ENCODE data around the gene VAT1.
"Not testable (repeated sequence)": the region's sequence is repeated elsewhere in the genome, so short reads cannot be mapped to it uniquely, and the experiment has no call there.

Gene VAT1

DNA sequence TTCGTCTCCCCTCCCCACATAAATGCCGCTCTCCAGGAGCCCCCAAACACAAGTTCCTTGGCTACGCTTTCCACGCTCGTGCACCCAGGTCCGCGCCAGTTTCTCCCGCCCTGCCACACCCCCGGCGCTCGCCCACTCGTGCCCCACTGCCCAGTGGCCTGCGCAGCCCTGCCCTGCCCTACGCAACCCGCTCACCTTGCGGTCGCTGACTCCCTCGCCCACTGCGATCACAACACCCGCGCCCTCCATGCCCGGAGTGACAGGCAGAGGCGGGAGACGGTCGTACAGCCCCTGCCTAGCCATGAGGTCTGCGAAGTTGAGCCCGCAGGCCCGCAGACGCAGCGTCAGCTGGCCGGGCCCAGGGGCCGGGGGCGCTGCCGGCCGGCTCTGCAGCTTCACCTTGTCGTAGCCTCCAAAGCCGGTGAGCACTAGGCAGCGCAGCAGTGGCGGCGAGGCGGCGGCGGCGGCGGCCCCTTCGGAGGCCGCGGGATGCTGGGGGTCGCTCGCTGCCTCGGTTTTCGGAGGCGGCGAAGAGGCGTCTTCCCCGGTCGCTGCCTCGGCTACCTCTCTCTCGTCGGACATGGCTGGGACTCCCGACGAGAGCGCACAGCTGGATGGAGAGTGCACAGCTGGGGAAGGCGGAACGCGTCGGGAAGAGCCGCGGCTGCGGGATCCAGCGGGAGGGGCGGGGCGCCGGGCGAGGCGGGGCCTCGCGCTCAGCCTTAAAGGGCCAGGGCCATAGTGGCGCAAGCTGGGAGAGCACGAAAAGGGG is at the start of gene VAT1:
VAT1 (minus strand) TSS at position 645 of the 772 bp plus-strand sequence; CDS start at position 582, 63 bp downstream.
- Mint-ChIP-seq H3K36me3 (no peaks in the 10 kb centered on the region), H3K27me3 (no peaks in the 10 kb centered on the region), H3K27ac (no peak within 1 kb of the TSS), H3K4me3 (peak within 1 kb of the TSS; percentile 86), H3K4me1 (peaks cover 36% of the 10 kb centered on the region), H3K9me3 (no peaks in the 10 kb centered on the region)

DNA sequence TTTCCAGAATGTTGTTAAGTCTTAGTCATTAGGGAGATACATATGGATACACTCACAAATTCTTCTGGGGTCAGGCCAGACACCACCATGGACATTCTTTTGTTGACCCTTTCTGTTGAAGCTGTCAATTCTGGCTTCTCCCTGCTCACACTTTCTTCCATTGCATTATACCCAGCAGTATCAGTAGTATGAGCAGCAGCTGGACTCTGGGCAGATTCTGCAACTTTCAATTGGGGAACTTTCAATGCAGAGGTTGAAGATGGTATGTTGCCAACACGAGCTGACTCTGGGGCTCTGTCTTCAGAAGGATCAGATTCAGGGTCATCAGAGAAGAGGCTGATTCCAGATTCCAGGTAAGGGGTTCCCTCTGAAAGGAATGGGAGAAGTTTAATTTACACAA is 48.7 kb upstream of the VAT1 start:
- no peaks in the 10 kb centered on the region for H3K27me3 Mint-ChIP-seq
- no peaks in the 10 kb centered on the region for H3K4me1 Mint-ChIP-seq
- no peak overlapping the region for H3K27ac Mint-ChIP-seq
- H3K9me3 Mint-ChIP-seq: no peaks in the 10 kb centered on the region
- H3K36me3 Mint-ChIP-seq: no peaks in the 10 kb centered on the region
- no peak overlapping the region for H3K4me3 Mint-ChIP-seq

DNA sequence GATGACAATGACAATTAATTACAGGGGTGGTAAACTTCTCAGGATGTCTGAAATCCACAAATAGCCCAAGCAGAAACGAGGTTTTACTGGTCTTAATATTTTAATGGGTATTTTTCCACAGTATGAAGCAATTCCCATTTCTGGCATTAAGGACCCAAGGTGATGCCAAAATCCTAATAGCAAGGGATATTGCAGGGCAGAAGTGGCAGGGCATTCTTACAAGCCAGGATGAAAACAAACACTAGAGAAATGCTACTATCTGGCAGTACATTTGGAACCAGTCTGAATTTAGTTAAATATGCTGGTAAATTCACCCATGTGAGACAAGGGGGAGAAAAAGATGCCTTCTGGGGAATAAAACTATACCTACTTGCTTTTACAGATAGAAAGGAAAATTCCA is 48.1 kb upstream of the VAT1 start:
- no peaks in the 10 kb centered on the region for H3K4me1 Mint-ChIP-seq
- no peaks in the 10 kb centered on the region for H3K27me3 Mint-ChIP-seq
- H3K9me3 Mint-ChIP-seq: no peaks in the 10 kb centered on the region
- no peaks in the 10 kb centered on the region for H3K36me3 Mint-ChIP-seq
- H3K27ac Mint-ChIP-seq: no peak overlapping the region
- H3K4me3 Mint-ChIP-seq: no peak overlapping the region

- Mint-ChIP-seq H3K27me3 (no peaks in the 10 kb centered on the region), H3K4me3 (no peak overlapping the region), H3K9me3 (no peaks in the 10 kb centered on the region), H3K4me1 (no peaks in the 10 kb centered on the region), H3K27ac (no peak overlapping the region), H3K36me3 (no peaks in the 10 kb centered on the region)
These were observed 47.2 kb upstream of the VAT1 start for GRCh38 chr17:43069368-43069898.

- H3K36me3 Mint-ChIP-seq: no peaks in the 10 kb centered on the region
- H3K27me3 Mint-ChIP-seq: no peaks in the 10 kb centered on the region
- H3K27ac Mint-ChIP-seq: no peak overlapping the region
- H3K9me3 Mint-ChIP-seq: no peaks in the 10 kb centered on the region
- H3K4me1 Mint-ChIP-seq: no peaks in the 10 kb centered on the region
- no peak overlapping the region for H3K4me3 Mint-ChIP-seq
These were observed 46.6 kb upstream of the VAT1 start for GRCh38 chr17:43068570-43069367.

DNA sequence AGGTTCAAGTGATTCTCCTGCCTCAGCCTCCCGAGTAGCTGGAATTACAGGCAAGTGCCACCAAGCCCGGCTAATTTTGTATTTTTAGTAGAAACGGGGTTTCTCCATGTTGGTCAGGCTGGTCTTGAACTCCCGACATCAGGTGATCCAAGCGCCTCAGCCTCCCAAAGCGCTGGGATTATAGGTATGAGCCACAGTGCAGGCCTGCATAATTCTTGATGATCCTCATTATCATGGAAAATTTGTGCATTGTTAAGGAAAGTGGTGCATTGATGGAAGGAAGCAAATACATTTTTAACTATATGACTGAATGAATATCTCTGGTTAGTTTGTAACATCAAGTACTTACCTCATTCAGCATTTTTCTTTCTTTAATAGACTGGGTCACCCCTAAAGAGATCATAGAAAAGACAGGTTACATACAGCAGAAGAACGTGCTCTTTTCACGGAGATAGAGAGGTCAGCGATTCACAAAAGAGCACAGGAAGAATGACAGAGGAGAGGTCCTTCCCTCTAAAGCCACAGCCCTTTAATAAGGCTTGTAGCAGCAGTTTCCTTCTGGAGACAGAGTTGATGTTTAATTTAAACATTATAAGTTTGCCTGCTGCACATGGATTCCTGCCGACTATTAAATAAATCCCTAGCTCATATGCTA is 40.9 kb upstream of the VAT1 start:
- H3K27ac Mint-ChIP-seq: no peak overlapping the region
- H3K36me3 Mint-ChIP-seq: peaks cover 2% of the 10 kb centered on the region
- H3K4me1 Mint-ChIP-seq: no peaks in the 10 kb centered on the region
- no peak overlapping the region for H3K4me3 Mint-ChIP-seq
- H3K9me3 Mint-ChIP-seq: no peaks in the 10 kb centered on the region
- no peaks in the 10 kb centered on the region for H3K27me3 Mint-ChIP-seq

DNA sequence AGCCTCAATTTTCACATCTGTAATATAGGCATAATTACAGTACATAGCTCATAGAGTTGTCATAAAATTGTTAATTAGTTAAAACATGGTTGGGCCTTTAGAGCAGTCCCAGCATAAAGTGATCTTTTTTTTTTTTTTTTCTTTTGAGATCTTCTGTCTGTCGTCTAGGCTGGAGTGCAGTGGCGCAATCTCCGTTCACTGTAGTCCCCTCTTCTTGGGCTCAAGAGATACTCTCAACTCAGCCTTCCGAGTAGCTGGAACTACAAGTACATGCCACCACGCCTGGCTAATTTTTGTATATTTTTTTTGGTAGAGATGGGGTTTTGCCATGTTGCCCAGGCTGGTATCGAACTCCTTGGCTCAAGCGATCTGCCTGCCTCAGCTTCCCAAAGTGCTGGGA is 33.9 kb upstream of the VAT1 start:
- Mint-ChIP-seq H3K36me3 (peaks cover 7% of the 10 kb centered on the region), H3K4me1 (no peaks in the 10 kb centered on the region), H3K9me3 (no peaks in the 10 kb centered on the region), H3K4me3 (no peak overlapping the region), H3K27me3 (no peaks in the 10 kb centered on the region), H3K27ac (no peak overlapping the region)

- H3K4me3 Mint-ChIP-seq, H3K9me3 Mint-ChIP-seq, H3K27ac Mint-ChIP-seq, H3K36me3 Mint-ChIP-seq, H3K4me1 Mint-ChIP-seq, H3K27me3 Mint-ChIP-seq: not testable (repeated sequence)
These were observed 30.8 kb upstream of the VAT1 start for GRCh38 chr17:43053008-43053407.

- Mint-ChIP-seq H3K9me3 (no peaks in the 10 kb centered on the region), H3K27ac (no peak overlapping the region), H3K4me3 (no peak overlapping the region), H3K4me1 (no peaks in the 10 kb centered on the region), H3K27me3 (no peaks in the 10 kb centered on the region), H3K36me3 (peaks cover 5% of the 10 kb centered on the region)
These were observed 29.8 kb upstream of the VAT1 start for GRCh38 chr17:43051969-43052368.

- no peaks in the 10 kb centered on the region for H3K4me1 Mint-ChIP-seq
- H3K36me3 Mint-ChIP-seq: no peaks in the 10 kb centered on the region
- H3K4me3 Mint-ChIP-seq: no peak overlapping the region
- no peaks in the 10 kb centered on the region for H3K9me3 Mint-ChIP-seq
- no peak overlapping the region for H3K27ac Mint-ChIP-seq
- no peaks in the 10 kb centered on the region for H3K27me3 Mint-ChIP-seq
These were observed 21.8 kb upstream of the VAT1 start for GRCh38 chr17:43044024-43044423.

GRCh38 chr17:43043307-43043706 is 21.1 kb upstream of the VAT1 start:
- Mint-ChIP-seq H3K36me3 (no peaks in the 10 kb centered on the region), H3K9me3 (no peaks in the 10 kb centered on the region), H3K4me1 (no peaks in the 10 kb centered on the region), H3K27me3 (no peaks in the 10 kb centered on the region), H3K4me3 (no peak overlapping the region), H3K27ac (no peak overlapping the region)

DNA sequence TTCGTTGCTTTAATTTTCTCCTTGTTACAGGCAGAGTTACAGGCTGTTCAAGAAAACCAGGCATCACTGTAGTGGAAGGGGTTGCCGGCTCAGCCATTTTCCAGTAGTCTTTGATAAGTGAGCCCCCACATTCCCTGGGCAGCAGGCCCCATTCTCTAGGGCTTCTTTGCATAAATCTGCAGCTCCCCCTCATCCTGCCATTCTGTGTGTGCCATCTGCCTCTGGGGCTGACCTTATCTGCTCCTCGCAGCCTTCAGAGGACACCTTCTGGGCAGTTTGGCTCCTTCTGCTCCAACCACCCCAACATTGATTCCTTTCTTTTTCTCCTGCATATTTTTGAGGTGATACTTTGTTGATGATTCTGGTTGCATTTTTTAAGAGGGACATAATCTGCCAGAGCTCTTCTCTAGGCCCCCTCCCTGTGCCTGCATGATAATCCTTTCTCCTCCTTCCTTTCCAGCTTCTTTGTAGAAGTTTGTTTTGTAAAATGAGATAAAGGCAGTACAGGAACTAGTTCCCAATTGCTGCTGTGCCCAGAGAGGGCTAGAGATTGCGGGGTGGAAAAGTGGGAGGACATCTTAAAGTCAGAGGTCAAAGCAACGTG is 19.9 kb upstream of the VAT1 start:
- no peak overlapping the region for H3K27ac Mint-ChIP-seq
- no peaks in the 10 kb centered on the region for H3K4me1 Mint-ChIP-seq
- no peak overlapping the region for H3K4me3 Mint-ChIP-seq
- H3K27me3 Mint-ChIP-seq: no peaks in the 10 kb centered on the region
- H3K9me3 Mint-ChIP-seq: no peaks in the 10 kb centered on the region
- H3K36me3 Mint-ChIP-seq: no peaks in the 10 kb centered on the region

DNA sequence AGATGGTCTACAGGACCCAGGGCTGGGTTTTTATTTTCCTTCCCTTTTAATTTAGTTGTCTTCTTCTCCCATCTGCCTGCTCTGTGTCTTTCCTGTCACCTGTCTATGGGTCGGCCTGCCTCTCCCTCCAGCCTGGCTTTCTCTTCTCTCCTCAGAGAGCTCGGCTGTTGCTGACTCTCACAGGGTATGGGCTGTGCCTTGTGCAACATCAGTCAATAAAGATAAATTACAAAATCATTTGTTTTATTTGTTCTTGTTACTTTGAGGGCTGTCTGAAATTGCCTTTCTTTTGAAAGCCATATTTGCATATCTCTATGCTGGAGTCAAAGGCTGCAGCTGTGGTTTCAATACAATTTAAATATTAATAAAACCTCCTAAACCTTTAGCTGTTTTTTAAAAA is 18.5 kb upstream of the VAT1 start:
- Mint-ChIP-seq H3K27ac (no peak overlapping the region), H3K4me1 (no peaks in the 10 kb centered on the region), H3K9me3 (no peaks in the 10 kb centered on the region), H3K27me3 (no peaks in the 10 kb centered on the region), H3K36me3 (no peaks in the 10 kb centered on the region), H3K4me3 (no peak overlapping the region)

DNA sequence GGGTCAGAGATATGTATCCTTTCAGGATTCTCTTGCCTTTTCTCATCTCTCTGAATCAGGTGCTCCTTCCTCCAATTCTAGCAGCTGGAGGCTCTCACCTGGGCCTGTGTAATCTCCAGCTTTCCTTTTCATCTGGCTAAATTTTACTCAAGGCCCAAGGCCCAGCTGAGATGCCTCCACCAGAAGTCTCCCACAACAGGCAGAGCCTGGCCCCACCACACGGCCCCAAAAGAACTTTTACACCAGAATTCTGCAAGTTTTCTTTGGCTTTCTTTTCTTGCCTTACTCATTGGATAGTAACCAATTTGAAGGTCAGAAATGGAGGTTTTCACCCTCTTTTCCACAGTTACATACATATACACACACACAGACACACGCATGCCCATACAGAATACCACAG is 17.5 kb upstream of the VAT1 start:
- Mint-ChIP-seq H3K4me3 (no peak overlapping the region), H3K36me3 (no peaks in the 10 kb centered on the region), H3K9me3 (no peaks in the 10 kb centered on the region), H3K27me3 (no peaks in the 10 kb centered on the region), H3K4me1 (no peaks in the 10 kb centered on the region), H3K27ac (no peak overlapping the region)

DNA sequence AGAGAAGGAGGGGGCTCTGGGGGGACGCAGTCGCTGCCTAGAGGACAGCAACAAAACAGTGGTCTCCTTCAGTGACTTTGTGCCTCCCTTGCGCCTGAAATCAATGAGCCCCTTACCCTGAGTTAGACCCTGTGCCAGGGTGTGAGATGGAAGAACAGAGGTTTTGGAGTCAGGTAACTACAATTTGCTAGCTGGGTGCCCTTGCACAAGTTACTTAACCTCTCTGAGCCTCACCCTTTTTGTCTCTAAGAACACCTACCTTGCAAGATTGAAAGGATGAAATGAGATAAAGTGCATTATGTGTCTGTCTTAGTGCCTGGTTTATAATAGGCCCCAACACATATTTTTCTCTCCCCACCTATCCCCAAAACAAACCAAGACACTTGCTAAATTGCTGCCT is 12.7 kb upstream of the VAT1 start:
- Mint-ChIP-seq H3K4me3 (no peak overlapping the region), H3K9me3 (no peaks in the 10 kb centered on the region), H3K27me3 (no peaks in the 10 kb centered on the region), H3K27ac (no peak overlapping the region), H3K4me1 (no peaks in the 10 kb centered on the region), H3K36me3 (no peaks in the 10 kb centered on the region)
